IMR-90 (cell line): Measurements from ENCODE around the gene ZNF177. TPM values are rescaled to one million over a fixed set of nuclear protein-coding genes. Genes with fewer than 3 reads are reported as not detected.

Experiments
- ATAC-seq: fragments of 200-7000 bp; cut with Tn5 transposase; 2 replicates; pipeline ENCODE4 v1.9.1; 2020; ENCODE audit warnings: low read depth, mild to moderate bottlenecking, moderate library complexity
- Bru-seq: library from RNA; stranded (reverse); fragments of 400-500 nt; gene quantifications from one replicate; lab custom pipeline; 2021; lab: Mats Ljungman, UMichigan
- BruChase-seq, 2 experiments: library from RNA; stranded (reverse); fragments of 400-500 nt; gene quantifications; one replicate each; lab custom pipeline; 2021; lab: Mats Ljungman, UMichigan
- BruUV-seq: library from RNA; stranded (reverse); fragments of 400-500 nt; replicated peaks from 2 replicates; lab custom pipeline; 2021; lab: Mats Ljungman, UMichigan
- CTCF ChIA-PET: fragments of 300-600 bp; formaldehyde crosslinking; extraction: SDS; loops from one replicate; lab custom pipeline; 2021; ENCODE audit warnings: antibody characterized with exemption; lab: Yijun Ruan, JAX
- POLR2A ChIA-PET: fragments of 300-600 bp; sonication (Branson Sonifier 250); formaldehyde crosslinking; loops from one replicate; lab custom pipeline; 2022; ENCODE audit warnings: antibody characterized with exemption; ENCODE audit not compliant: unreplicated experiment; lab: Charles Lee
- DNase-seq: peaks from one replicate; pipeline ENCODE4 v3.0.0; 2013
- H2AFZ ChIP-seq: replicated peaks from 2 replicates; pipeline ENCODE3; 2013; ENCODE audit warnings: low read length, mild to moderate bottlenecking; ENCODE audit not compliant: poor library complexity
- H2AK5ac ChIP-seq: 2 replicates; pipeline ENCODE4 v1.6.1; 2013; ENCODE audit warnings: low read depth, low read length, inconsistent platforms
- H2AK9ac ChIP-seq: replicated peaks from 2 replicates; pipeline ENCODE3; 2013; ENCODE audit warnings: mild to moderate bottlenecking, low read depth, low read length, moderate library complexity; ENCODE audit not compliant: poor library complexity
- H2BK120ac ChIP-seq: 2 replicates; pipeline ENCODE4 v1.6.1; 2013; ENCODE audit warnings: low read depth, low read length, inconsistent platforms
- H2BK15ac ChIP-seq: 3 replicates; pipeline ENCODE4 v1.6.1; 2013; ENCODE audit warnings: low read depth, low read length, inconsistent platforms
- H2BK20ac ChIP-seq: 2 replicates; pipeline ENCODE4 v1.6.1; 2013; ENCODE audit warnings: low read depth, mild to moderate bottlenecking, inconsistent platforms, low read length, moderate library complexity
- H2BK5ac ChIP-seq: 2 replicates; pipeline ENCODE4 v1.6.1; 2013; ENCODE audit warnings: mild to moderate bottlenecking, low read depth, low read length, inconsistent platforms; ENCODE audit not compliant: poor library complexity, severe bottlenecking
- H3K14ac ChIP-seq: replicated peaks from 2 replicates; pipeline ENCODE4 v1.6.1; 2013; ENCODE audit warnings: low read depth, low read length, inconsistent platforms
- H3K18ac ChIP-seq: 2 replicates; pipeline ENCODE4 v1.6.1; 2013; ENCODE audit warnings: low read depth, low read length, control low read depth
- H3K23ac ChIP-seq: 2 replicates; pipeline ENCODE4 v1.6.1; 2013; ENCODE audit warnings: low read depth, low read length, inconsistent platforms
- H3K27ac ChIP-seq: 2 replicates; pipeline ENCODE4 v1.5.1; 2013; ENCODE audit warnings: mild to moderate bottlenecking, control low read depth, low read length; ENCODE audit not compliant: insufficient read depth
- H3K27me3 ChIP-seq: 2 replicates; pipeline ENCODE4 v1.6.1; 2013; ENCODE audit warnings: low read length; ENCODE audit not compliant: control insufficient read depth, insufficient read depth
- H3K36me3 ChIP-seq: 2 replicates; pipeline ENCODE4 v1.6.1; 2013; ENCODE audit warnings: low read length, mixed read lengths; ENCODE audit not compliant: control insufficient read depth, insufficient read depth
- H3K4ac ChIP-seq: 2 replicates; pipeline ENCODE4 v1.6.1; 2013; ENCODE audit warnings: low read depth, low read length, inconsistent platforms
- H3K4me1 ChIP-seq: 2 replicates; pipeline ENCODE4 v1.6.1; 2013; ENCODE audit warnings: low read length, mixed read lengths; ENCODE audit not compliant: control insufficient read depth, insufficient read depth
- H3K4me2 ChIP-seq: 2 replicates; pipeline ENCODE4 v1.6.1; 2013; ENCODE audit warnings: low read depth, mild to moderate bottlenecking, control low read depth, low read length, moderate library complexity
- H3K4me3 ChIP-seq: 2 replicates; pipeline ENCODE4 v1.5.1; 2013; ENCODE audit warnings: low read depth, mild to moderate bottlenecking, control low read depth, low read length, moderate library complexity; ENCODE audit not compliant: insufficient read depth
- H3K56ac ChIP-seq: 2 replicates; pipeline ENCODE4 v1.6.1; 2013; ENCODE audit warnings: low read length, inconsistent platforms; ENCODE audit not compliant: insufficient read depth; ENCODE audit errors: extremely low read depth
- H3K79me1 ChIP-seq, 2 experiments: 2 replicates each; pipeline ENCODE4 v1.6.1; 2013; ENCODE audit warnings: low read length in 2 of 2, inconsistent platforms in 1 of 2, low read depth in 1 of 2
- H3K9ac ChIP-seq: 2 replicates; pipeline ENCODE4 v1.6.1; 2013; ENCODE audit warnings: low read depth, low read length, control low read depth
- H3K9me1 ChIP-seq: 2 replicates; pipeline ENCODE4 v1.6.1; 2013; ENCODE audit warnings: low read length, inconsistent platforms; ENCODE audit not compliant: insufficient read depth
- H3K9me3 ChIP-seq: 2 replicates; pipeline ENCODE4 v1.6.1; 2013; ENCODE audit warnings: low read length; ENCODE audit not compliant: control insufficient read depth, insufficient read depth
- H4K20me1 ChIP-seq: 2 replicates; pipeline ENCODE4 v1.6.1; 2013; ENCODE audit warnings: low read length, inconsistent platforms; ENCODE audit not compliant: insufficient read depth
- H4K5ac ChIP-seq: 2 replicates; pipeline ENCODE4 v1.6.1; 2013; ENCODE audit warnings: mild to moderate bottlenecking, low read depth, low read length, control low read depth
- H4K8ac ChIP-seq, 2 experiments: 2 replicates each; pipeline ENCODE4 v1.6.1; 2013; ENCODE audit warnings: low read depth in 2 of 2, low read length in 2 of 2, control low read depth in 1 of 2, inconsistent platforms in 1 of 2
- H4K91ac ChIP-seq: 2 replicates; pipeline ENCODE4 v1.6.1; 2013; ENCODE audit warnings: low read depth, low read length, inconsistent platforms; ENCODE audit not compliant: insufficient read depth
- SMC3 ChIP-seq: fragments of 150-350 bp; IDR thresholded peaks from 2 replicates; pipeline ENCODE4 v1.6.1; 2016; ENCODE audit warnings: low read depth, mild to moderate bottlenecking, antibody characterized with exemption, low read length, moderate library complexity
- WGBS, 2 experiments: methylation state at CpG; one replicate each; pipeline versions ENCODE4 v1.1.5 to v1.1.7; 2013; ENCODE audit warnings: missing lambda C conversion rate in 2 of 2; ENCODE audit not compliant: insufficient read length in 1 of 2; ENCODE audit errors: extremely low coverage in 2 of 2; 5-methylcytosine and 5-hydroxymethylcytosine counted together
- dilution Hi-C: fragments of 300-500 bp; cut with HindIII; formaldehyde crosslinking; loops from one replicate; pipeline ENCODE4 v1.14.3; 2018; ENCODE audit warnings: low sequenced_read_pairs; ENCODE audit not compliant: unreplicated experiment
- in situ Hi-C: fragments of 300-500 bp; cut with MboI; formaldehyde crosslinking; loops from 3 replicates; pipeline ENCODE4 v1.14.3; 2019; ENCODE audit warnings: low sequenced_read_pairs, inconsistent platforms, mixed read lengths
- intact Hi-C: fragments of 100-400 bp; cut with micrococcal nuclease; formaldehyde crosslinking; loops from 2 replicates; pipeline ENCODE4 v1.10.0; 2022
- long read RNA-seq: library from polyadenylated mRNA; unstranded; transcript quantifications from one replicate; pipeline ENCODE4 v2.0.0, GENCODE V29; 2021; ENCODE audit not compliant: unreplicated experiment
- polyA plus RNA-seq, 3 experiments: library from polyadenylated mRNA; depleted of rRNA; stranded (reverse); fragments of >200 nt; gene quantifications; 2 replicates each; pipeline ENCODE4 v1.2.3, GENCODE V29; 2012; ENCODE audit warnings: low replicate concordance in 1 of 3
- total RNA-seq: library from RNA; depleted of rRNA; stranded (reverse); fragments of >200 nt; gene quantifications from 2 replicates; pipeline ENCODE4 v1.2.3, GENCODE V29; 2012; rRNA removed

ZNF177 gene
- total RNA-seq, result 0.83 and 1.1 TPM in 2 replicates
- 0.76 and 0.87 TPM in 2 replicates for polyA plus RNA-seq (2012; rRNA removed)
- 0.20 and 0.52 TPM in 2 replicates for polyA plus RNA-seq (2012; cell fraction: cytosol; rRNA removed)
- polyA plus RNA-seq (2012; cell fraction: nucleus; rRNA removed; ENCODE audit: low replicate concordance), result 0.53 and 4.9 TPM in 2 replicates
- percentile 42 among the genes with signal in this experiment for Bru-seq, nascent RNA
- BruChase-seq, experiment 1, labeled RNA remaining after a 6-hour chase, result percentile 62 among the genes with signal in this experiment
- BruChase-seq, experiment 2, labeled RNA remaining after a 2-hour chase, result percentile 62 among the genes with signal in this experiment
- long read RNA-seq, partial matches to known transcripts, result 1 of 2 reads
- long read RNA-seq, other reads (novel, unspliced or antisense), result 1 of 2 reads

DNA sequence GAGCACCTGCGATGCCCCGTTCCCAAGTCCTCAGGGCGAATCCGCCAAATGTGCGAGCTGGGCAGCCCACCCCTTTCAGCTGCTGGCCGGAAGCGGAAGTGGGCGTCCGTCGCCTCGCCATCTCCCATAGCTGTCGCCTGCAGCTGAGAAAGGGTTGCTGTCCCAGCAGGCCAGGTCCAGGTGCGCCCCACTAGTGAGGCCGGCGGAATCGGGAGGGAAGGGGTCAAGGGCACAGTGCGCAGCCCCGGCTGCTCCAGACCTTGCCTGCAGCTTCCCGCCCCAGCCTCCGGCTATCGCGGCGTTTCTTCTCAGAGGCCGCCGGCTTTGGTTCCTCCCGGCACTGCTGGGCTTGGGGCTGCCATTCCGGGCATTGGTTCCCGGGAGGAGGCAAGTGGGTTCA is at the start of gene ZNF177:
Gene ZNF177, plus strand, starts transcription at position 109 of the 400 bp plus-strand sequence. CDS start 15,299 bp downstream, outside the sequence.
- no peak within 1 kb of the TSS for H4K5ac ChIP-seq
- intact Hi-C loops, result no loop called here
- H4K8ac ChIP-seq, result 0 out of 4 replicates have a peak within 1 kb of the TSS, but pooled peaks of 1 of the 2 experiments have one; percentile 48
- H2AK5ac ChIP-seq, result no peak within 1 kb of the TSS
- in situ Hi-C loops, result no loop called here
- peaks cover 42% of the 10 kb centered on the region for H3K9me3 ChIP-seq
- H3K4ac ChIP-seq, result no peak within 1 kb of the TSS
- no peak within 1 kb of the TSS for H2BK20ac ChIP-seq
- H3K4me2 ChIP-seq, result peak within 1 kb of the TSS; percentile 82
- H3K18ac ChIP-seq, result no peak within 1 kb of the TSS
- H3K9me1 ChIP-seq, result no peaks in the 10 kb centered on the region
- no peak within 1 kb of the TSS for H3K56ac ChIP-seq
- H2BK5ac ChIP-seq, result no peak within 1 kb of the TSS
- H3K27me3 ChIP-seq, result no peaks in the 10 kb centered on the region
- H3K9ac ChIP-seq, result no peak within 1 kb of the TSS
- H2AFZ ChIP-seq, result peak within 1 kb of the TSS; percentile 58
- H2AK9ac ChIP-seq, result no peak within 1 kb of the TSS
- no peak within 1 kb of the TSS for H3K27ac ChIP-seq
- H2BK15ac ChIP-seq, result no peak within 1 kb of the TSS
- H4K91ac ChIP-seq, result no peak within 1 kb of the TSS
- DNase-seq, result no peak
- H3K79me1 ChIP-seq, result no peaks in the 10 kb centered on the region
- BruUV-seq, result no TSS peak
- no peaks in the 10 kb centered on the region for H3K4me1 ChIP-seq
- H4K20me1 ChIP-seq, result no peaks in the 10 kb centered on the region
- ChIA-PET POLR2A (interaction anchor here (0.6 kb wide), 1 partner anchor 259 kb away, joined by 3 read pairs; no protein-coding TSS in a partner anchor), CTCF (no interaction called here)
- dilution Hi-C loops, result no loop called here
- peaks cover under 1% of the 10 kb centered on the region; the same call in 1 of the 2 replicates for H3K36me3 ChIP-seq
- no peak for TF ChIP-seq SMC3
- no peak within 1 kb of the TSS for H2BK120ac ChIP-seq
- 8% methylated on average over 12 of the region's 28 CpGs; no CpG with 5 or more reads in 1 of the 2 experiments for WGBS, 2 experiments
- no peak within 1 kb of the TSS for H3K23ac ChIP-seq
- peak within 1 kb of the TSS; percentile 80 for H3K4me3 ChIP-seq
- H3K14ac ChIP-seq, result no peak within 1 kb of the TSS
- ATAC-seq, result peak; percentile 77
